Measurements from ENCODE around the gene STAT5B. TPM values are rescaled to one million over a fixed set of nuclear protein-coding genes. Genes with fewer than 3 reads are reported as not detected.

STAT5B gene
- total RNA-seq, 3 donors from 2014 or later = 97.2 to 130 (median 101) TPM

DNA sequence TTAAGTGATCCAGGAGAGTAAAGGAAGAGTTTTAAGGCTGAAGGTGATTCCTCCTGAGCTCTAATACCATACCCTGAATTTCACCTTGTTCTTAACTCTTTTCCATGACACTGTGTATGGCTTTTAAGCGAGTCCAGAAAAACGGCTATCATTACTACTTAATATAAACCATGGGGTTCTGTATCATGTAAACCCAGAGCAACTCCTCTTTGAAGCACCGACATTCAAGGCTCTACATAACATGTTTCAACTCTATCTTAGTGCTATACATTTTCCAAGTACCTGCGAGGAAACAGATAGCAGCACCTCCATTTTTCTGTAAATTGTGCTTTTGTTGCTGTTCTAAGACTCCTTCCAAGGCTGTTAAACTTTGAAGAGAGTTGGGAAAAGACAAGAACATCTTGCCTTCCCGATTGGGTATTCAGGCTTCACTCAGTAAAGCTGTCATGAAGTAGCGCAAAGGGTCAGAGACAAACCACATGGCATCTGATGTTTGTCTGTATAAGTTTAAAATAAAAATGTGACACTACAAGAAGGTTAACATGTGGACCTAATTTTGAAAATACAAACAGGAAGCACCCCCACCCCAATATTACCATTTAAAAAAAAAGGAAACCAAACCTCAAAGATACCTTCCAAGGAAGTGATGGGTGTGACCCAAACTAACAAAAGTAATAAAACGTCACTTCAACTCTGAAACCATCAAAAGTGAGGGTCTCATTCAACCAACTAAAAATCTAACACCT lies 3.9 kb downstream of the STAT5B start:
- H3K4me3 ChIP-seq = no peak overlapping the region
- H3K36me3 ChIP-seq = no peaks in the 10 kb centered on the region
- H3K27me3 ChIP-seq = no peaks in the 10 kb centered on the region
- TF ChIP-seq POLR2A (IDR thresholded peaks at IDR 0.05) = no peak
- no peak for TF ChIP-seq POLR2AphosphoS5 (IDR thresholded peaks at IDR 0.05)
- TF ChIP-seq, protein P1, sequence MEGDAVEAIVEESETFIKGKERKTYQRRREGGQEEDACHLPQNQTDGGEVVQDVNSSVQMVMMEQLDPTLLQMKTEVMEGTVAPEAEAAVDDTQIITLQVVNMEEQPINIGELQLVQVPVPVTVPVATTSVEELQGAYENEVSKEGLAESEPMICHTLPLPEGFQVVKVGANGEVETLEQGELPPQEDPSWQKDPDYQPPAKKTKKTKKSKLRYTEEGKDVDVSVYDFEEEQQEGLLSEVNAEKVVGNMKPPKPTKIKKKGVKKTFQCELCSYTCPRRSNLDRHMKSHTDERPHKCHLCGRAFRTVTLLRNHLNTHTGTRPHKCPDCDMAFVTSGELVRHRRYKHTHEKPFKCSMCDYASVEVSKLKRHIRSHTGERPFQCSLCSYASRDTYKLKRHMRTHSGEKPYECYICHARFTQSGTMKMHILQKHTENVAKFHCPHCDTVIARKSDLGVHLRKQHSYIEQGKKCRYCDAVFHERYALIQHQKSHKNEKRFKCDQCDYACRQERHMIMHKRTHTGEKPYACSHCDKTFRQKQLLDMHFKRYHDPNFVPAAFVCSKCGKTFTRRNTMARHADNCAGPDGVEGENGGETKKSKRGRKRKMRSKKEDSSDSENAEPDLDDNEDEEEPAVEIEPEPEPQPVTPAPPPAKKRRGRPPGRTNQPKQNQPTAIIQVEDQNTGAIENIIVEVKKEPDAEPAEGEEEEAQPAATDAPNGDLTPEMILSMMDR (IDR thresholded peaks at IDR 0.05) = no peak
- intact Hi-C loops (cut with DNase I; ENCODE audit: low total_unique reads) = no loop called here
- no peaks in the 10 kb centered on the region for H3K9me3 ChIP-seq
- peaks cover 8 to 12% of the 10 kb centered on the region in 2 donors for H3K4me1 ChIP-seq
- H3K27ac ChIP-seq = peak overlapping the region in 1 of 2 donors; percentile 45
- no peak for DNase-seq (ENCODE audit: low spot score in 2 of 2)

DNA sequence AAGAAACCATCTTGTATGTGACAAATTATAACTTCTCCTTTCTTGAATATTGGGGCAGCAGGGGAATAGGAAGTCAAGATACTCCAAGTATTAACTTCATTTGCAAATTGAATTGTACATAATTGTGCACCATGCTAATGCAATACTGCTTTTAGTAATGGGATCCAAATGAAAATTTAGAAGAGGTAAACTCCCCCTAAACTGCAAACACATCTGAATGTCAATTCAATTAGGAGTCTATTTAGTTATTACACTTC lies 4.5 kb downstream of the STAT5B start:
- intact Hi-C loops (cut with DNase I; ENCODE audit: low total_unique reads) = no loop called here
- H3K27ac ChIP-seq = peak overlapping the region in 1 of 2 donors; percentile 45
- H3K36me3 ChIP-seq = no peaks in the 10 kb centered on the region
- TF ChIP-seq POLR2AphosphoS5 (IDR thresholded peaks at IDR 0.05) (no peak), POLR2A (IDR thresholded peaks at IDR 0.05) (no peak)
- TF ChIP-seq, protein P1 (IDR thresholded peaks at IDR 0.05) = no peak
- peaks cover 8 to 12% of the 10 kb centered on the region in 2 donors for H3K4me1 ChIP-seq
- no peak for DNase-seq (ENCODE audit: low spot score in 2 of 2)
- H3K9me3 ChIP-seq = no peaks in the 10 kb centered on the region
- H3K27me3 ChIP-seq = no peaks in the 10 kb centered on the region
- no peak overlapping the region for H3K4me3 ChIP-seq

DNA sequence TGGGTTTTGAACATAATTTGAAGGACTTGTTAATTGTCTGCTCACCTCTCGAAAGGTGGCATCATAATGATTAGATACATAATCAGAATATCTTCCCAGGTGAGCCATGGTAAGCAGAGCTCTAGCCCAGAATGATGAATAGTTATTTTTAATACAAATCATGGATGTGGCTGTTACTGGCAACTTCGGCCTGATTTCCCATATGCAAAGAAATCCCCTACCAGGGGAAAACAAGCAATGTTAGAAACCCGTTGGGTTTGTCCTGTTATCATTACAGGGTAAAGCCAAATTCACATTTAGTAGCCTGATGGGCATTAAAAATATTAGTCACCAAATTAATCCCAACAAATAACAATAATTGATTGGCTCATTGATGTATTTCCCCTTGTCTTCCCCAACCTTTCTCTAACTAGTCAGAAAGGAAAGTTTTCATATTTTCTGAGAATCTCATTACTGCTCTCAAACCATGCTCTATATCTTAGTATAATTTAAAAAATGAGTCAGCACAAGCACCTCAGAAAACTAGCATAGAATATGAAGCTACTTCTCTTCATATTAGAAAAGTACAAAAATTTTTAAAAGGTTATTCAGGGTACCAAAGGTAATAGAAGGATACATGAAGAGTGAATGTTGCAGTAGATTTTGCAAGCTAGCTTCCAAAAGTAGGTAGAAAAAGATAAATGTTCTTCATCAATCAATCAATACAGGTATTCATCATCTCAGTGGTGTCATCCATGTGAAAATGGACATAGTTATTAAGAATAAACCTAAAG lies 5.0 kb downstream of the STAT5B start:
- Histone ChIP-seq H3K4me1 (peaks cover 8 to 12% of the 10 kb centered on the region in 2 donors), H3K27me3 (no peaks in the 10 kb centered on the region), H3K36me3 (no peaks in the 10 kb centered on the region), H3K9me3 (no peaks in the 10 kb centered on the region), H3K27ac (peak overlapping the region; percentile 30 to 33), H3K4me3 (peak overlapping the region in 1 of 3 donors; percentile 6)
- DNase-seq (ENCODE audit: low spot score in 2 of 2) = no peak
- TF ChIP-seq POLR2AphosphoS5 (IDR thresholded peaks at IDR 0.05) (no peak), POLR2A (IDR thresholded peaks at IDR 0.05) (no peak)
- TF ChIP-seq, protein P1 (IDR thresholded peaks at IDR 0.05) = no peak
- intact Hi-C loops (cut with DNase I; ENCODE audit: low total_unique reads) = no loop called here

GRCh38 chr17:42270596-42270995 lies 5.6 kb downstream of the STAT5B start:
- Histone ChIP-seq H3K27ac (peak overlapping the region in 1 of 2 donors; percentile 33), H3K4me3 (peak overlapping the region in 1 of 3 donors; percentile 6), H3K9me3 (no peaks in the 10 kb centered on the region), H3K4me1 (peaks cover 8 to 12% of the 10 kb centered on the region in 2 donors), H3K27me3 (no peaks in the 10 kb centered on the region), H3K36me3 (no peaks in the 10 kb centered on the region)
- intact Hi-C loops (cut with DNase I; ENCODE audit: low total_unique reads) = no loop called here
- DNase-seq (ENCODE audit: low spot score in 2 of 2) = no peak
- TF ChIP-seq POLR2AphosphoS5 (IDR thresholded peaks at IDR 0.05) = no peak
- no peak for TF ChIP-seq POLR2A (IDR thresholded peaks at IDR 0.05)
- TF ChIP-seq, protein P1 (IDR thresholded peaks at IDR 0.05) = no peak

DNA sequence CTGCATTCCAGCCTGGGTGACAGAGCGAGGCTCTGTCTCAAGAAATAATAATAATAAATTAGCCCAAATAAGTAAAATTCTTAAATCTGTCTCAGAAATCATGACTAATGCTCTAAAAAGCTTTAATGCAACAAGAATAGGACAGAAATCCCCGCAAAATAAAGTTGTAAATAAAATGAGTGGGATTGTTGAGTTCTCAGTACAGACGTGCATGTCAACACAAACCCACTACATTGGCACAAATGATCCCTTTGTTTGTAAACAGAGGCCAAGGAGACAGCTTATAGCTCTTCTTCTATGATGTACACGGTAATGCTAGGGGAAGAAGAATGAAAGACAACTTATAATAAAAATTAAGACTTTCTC lies 6.0 kb downstream of the STAT5B start:
- Histone ChIP-seq H3K27ac (no peak overlapping the region), H3K36me3 (no peaks in the 10 kb centered on the region), H3K4me3 (no peak overlapping the region), H3K27me3 (no peaks in the 10 kb centered on the region), H3K4me1 (peaks cover 8 to 12% of the 10 kb centered on the region in 2 donors), H3K9me3 (no peaks in the 10 kb centered on the region)
- TF ChIP-seq POLR2AphosphoS5 (IDR thresholded peaks at IDR 0.05) = no peak
- no peak for TF ChIP-seq POLR2A (IDR thresholded peaks at IDR 0.05)
- TF ChIP-seq, protein P1 (IDR thresholded peaks at IDR 0.05) = no peak
- DNase-seq (ENCODE audit: low spot score in 2 of 2) = no peak
- intact Hi-C loops (cut with DNase I; ENCODE audit: low total_unique reads) = no loop called here
